Right ventricle myocardium superior (tissue), 1 donor: ENCODE results near the gene WNT11. TPM values are rescaled to one million over a fixed set of nuclear protein-coding genes. Genes with fewer than 3 reads are reported as not detected.

Experiments used
- ATAC-seq: fragments of 200-7000 bp; cut with Tn5 transposase; one replicate; pipeline ENCODE4 v1.9.1; 2020; ENCODE audit warnings: mild to moderate bottlenecking; ENCODE audit not compliant: poor library complexity
- DNase-seq: peaks from one replicate; pipeline ENCODE4 v3.0.0-alpha.2; 2020
- intact Hi-C: fragments of 100-400 bp; cut with DNase I; formaldehyde crosslinking; loops from one replicate; pipeline ENCODE4 v1.11.2; 2022
- long read RNA-seq: library from polyadenylated mRNA; unstranded; transcript quantifications from one replicate; pipeline ENCODE4 v2.0.0, GENCODE V29; 2021
- total RNA-seq: library from RNA; stranded (reverse); fragmentation: NEBNext Ultra II Directional; extraction: Animal tissue kit (Norgen Biotek cat#: 25700); gene quantifications from one replicate; pipeline ENCODE4 v1.2.1, GENCODE V29; 2021
- donor health status: DM: no; HTN: yes; CAD: no; lungs with severe emphysema.

WNT11 gene
- 20.0 TPM for total RNA-seq
- long read RNA-seq, transcript WNT11-201 (5 exons, 1,930 nt) = major isoform, 5 of 74 reads
- long read RNA-seq, partial matches to known transcripts = 2 of 74 reads
- long read RNA-seq, other reads (novel, unspliced or antisense) = 67 of 74 reads

- intact Hi-C loops = loop anchor here (2.0 kb wide), 2 partner anchors 28 to 112 kb away; no protein-coding TSS in a partner anchor
- peak; percentile 28 for ATAC-seq
- DNase-seq = peak; percentile 76
Measured at GRCh38 chr11:76206327-76207081, at the start of gene WNT11. TSS of gene WNT11 (minus strand) at chr11:76206502. CDS start at chr11:76206407, 95 bp downstream.

GRCh38 chr11:76253416-76253815 lies 47.1 kb upstream of the WNT11 start:
- DNase-seq = no peak
- no peak for ATAC-seq
- intact Hi-C loops = no loop called here

DNA sequence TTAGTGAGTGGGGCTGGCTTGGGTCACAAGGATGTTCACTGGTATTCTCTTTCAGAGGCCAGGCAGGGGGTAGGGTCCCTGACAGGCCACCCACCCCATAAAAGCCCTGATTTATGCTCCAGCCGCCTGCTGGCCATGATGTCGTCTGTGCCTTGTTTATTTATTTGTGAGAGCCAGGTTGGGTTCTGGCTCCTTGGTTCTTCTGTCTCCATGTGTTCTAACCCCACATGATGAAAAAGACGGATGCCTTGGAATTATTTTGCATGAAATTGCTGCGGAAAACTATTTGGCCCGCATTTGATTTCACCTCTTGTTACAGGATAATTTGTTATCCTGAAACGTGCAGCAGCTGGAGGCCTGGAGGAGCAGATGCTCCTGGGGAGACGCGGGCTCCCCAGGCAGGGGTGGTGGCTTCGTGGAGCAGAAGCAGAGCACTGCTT lies 46.3 kb upstream of the WNT11 start:
- DNase-seq (no peak), ATAC-seq (no peak)
- intact Hi-C loops = no loop called here

GRCh38 chr11:76251576-76251975 lies 45.3 kb upstream of the WNT11 start:
- DNase-seq = no peak
- intact Hi-C loops = no loop called here
- ATAC-seq = no peak

DNA sequence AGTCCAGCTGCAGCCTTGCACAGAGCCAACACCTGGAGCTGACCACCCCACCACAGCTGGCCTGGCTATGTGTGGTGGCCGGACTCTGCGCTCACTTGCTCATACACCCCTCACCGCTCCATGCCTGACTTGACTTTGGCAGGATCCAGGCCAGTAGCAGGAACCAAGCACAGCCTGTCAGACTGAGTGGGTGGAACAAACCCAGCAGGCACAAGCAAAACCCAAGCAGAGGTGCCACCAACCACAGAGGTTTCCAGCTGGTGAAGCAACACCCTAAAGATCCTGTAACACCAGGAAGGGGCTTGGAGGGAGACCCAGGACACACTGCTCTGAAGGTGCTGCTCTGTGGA lies 44.9 kb upstream of the WNT11 start:
- no peak for DNase-seq
- ATAC-seq = no peak
- intact Hi-C loops = no loop called here

DNA sequence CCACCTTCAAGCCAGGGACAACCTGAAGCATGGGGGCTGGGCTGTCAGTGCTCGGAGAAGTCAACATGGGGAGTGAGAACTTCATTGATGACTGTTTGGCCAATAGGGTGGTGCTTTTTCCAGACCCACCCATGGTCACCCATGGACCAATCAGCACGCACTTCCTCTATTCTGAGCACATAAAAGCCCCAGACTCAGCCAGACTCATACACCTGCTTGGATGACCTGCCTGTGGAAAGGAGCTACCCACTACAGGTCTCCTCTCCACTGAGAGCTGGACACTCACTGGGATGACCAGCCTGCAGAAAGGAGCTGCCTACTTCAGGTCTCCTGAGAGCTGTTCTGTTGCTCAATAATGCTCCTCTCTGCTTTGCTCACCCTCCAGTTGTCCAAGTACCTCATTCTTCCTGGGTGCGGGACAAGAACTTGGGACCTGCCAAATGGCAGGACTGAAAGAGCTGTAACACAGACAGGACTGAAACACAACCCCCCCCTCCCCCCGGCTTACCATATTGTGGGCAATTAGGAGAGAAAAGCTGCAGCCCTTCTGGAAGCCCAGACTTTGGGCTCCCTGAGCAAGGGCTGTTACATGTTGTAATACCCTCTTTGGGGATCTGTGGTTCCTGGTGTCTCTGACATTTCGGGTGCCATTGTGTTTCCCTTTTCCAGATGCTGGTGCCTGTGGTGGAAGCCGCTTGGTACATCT lies 44.4 kb upstream of the WNT11 start:
- intact Hi-C loops = no loop called here
- DNase-seq = no peak
- no peak for ATAC-seq

- ATAC-seq (no peak), DNase-seq (no peak)
- intact Hi-C loops = no loop called here
Measured at GRCh38 chr11:76249195-76249741, 43.0 kb upstream of the WNT11 start.

DNA sequence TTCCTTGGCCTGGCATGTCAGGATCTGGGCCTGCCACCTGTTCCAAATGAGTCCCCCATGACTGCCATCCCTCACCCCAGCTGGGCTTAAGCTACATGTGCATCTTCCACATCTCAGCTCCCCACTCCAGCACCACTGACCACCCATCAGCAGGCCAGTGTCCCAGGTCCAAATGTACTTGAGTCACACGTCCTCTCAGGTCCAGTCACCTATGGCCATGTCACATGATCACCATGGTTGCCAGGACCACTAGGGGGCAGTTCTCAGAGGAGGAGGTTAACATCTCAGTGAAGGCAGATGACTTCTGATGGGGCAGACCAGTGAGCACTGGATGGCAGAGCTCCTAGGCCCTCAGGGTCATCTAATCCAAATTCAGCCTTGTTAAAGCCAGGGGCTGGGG lies 41.9 kb upstream of the WNT11 start:
- DNase-seq = peak; percentile 23
- no peak for ATAC-seq
- intact Hi-C loops = no loop called here

DNA sequence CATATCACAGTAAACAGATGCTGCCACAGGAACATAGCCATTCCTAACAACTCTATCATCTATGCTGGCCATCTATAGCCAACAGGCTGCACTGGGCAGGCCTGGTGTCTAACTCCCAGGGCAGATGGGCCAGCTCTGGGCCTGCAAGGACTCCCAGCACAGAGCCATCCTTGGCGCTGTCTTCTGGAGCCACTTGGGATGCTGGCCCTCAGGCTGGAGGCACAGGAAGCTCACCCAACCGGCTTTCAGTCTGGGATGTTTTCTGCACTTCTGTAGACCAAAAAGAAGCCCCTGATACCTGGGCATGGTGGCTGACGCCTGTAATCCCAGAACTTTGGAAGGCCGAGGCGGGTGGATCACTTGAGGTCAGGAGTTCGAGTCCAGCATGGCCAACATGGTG lies 40.8 kb upstream of the WNT11 start:
- no peak for ATAC-seq
- DNase-seq = peak; percentile 13

DNA sequence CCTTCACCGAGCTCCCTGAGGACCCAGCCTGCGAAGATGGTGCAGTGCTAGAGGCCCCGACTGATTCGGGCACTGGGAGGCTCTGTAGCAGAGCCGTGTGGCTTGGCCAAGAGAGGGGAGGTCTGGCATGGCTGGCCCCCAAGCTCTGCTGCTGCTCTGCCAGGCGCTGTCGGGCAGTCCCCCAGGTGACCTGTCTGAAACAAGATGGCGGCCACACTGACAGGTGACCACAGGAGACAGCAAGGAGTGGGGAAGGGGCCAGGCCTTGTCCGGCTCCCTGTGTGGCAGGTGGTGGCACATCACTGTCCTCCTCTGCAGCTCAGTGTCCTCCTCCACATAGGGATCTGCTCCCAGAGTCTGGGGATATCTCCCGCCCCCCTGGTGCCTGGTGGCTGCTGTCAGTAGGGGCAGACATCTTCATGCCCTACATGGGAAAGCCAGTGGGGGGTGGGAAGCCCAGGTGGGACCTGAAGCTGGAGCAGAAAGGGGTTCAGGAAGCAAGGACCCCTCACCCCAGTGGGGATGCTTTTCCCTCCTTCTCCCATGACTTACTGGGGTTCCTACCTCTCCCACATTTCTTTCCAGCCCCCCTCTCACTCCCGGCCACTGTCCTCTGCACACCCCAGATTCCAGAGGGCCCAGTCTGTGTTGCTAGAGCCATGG lies 40.1 kb upstream of the WNT11 start:
- ATAC-seq (no peak), DNase-seq (peak; percentile 26)
- intact Hi-C loops = no loop called here

More for the DNA sequence above, 40.8 kb upstream of the WNT11 start:
- intact Hi-C loops = no loop called here

DNA sequence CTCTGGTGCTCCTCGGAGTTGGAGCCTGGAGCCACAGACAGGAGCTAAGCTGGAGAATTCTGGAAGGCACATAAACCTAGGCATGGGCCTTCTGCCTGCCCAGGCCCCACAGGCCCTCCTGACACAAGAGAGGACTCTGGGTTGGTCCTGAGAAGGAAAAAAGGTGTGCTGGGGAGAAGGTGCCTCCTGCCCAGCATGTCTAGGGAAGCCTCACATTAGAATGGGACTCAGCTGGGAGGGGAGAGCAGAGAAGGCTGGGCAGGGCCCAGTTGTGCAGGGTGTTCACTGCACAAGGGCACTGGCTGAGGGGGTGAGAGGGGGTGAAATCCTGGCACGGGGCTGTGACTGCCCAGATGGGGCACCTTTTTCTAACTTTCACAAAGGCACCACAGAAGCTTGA lies 39.4 kb upstream of the WNT11 start:
- intact Hi-C loops = no loop called here
- ATAC-seq = no peak

DNA sequence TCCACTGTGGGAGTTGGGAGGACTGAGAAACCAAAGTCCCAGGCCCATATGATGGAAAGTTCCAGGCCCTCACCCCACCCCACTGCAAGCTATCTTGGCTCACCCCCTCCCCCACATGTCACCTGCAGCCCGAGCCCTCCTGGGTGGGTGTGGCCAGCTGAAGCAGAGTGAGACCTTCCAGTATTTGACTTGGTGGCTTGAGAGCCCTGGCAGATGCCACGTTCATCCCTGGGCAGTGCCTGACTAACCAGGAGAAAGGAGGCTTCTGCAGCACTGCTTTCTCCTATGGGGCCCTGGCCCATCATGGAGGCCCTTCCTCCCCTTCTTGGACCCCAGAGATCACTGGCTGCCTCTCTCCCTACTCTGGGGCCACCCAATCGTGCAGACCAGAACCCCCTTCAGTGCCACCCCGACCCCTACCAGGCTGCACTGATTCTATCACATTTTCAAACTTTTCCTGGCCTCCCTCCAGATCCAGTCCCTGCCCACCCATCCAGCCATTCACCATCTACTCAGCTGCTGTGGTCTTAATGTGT lies 38.1 kb upstream of the WNT11 start:
- ATAC-seq (no peak), DNase-seq (no peak)
- intact Hi-C loops = no loop called here

More for the DNA sequence above, 39.4 kb upstream of the WNT11 start:
- no peak for DNase-seq

DNA sequence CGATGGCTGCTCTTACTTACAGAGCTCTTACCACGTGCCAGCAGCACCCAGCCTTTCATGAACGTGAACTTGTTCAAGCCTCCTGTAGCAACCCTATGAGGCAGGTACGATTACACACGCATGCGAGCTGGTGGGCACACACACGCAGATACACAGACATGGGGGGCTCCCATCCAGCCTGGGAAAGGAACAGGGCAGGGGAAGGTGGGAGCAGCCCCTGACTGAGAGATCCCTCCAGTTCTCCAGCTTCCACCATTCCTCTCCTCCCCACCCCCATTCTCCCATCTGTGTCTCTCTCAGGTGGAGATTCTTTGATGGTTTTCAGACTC lies 37.6 kb upstream of the WNT11 start:
- DNase-seq = peak; percentile 16
- no peak for ATAC-seq
- intact Hi-C loops = no loop called here

GRCh38 chr11:76243193-76243956 lies 37.1 kb upstream of the WNT11 start:
- ATAC-seq (no peak), DNase-seq (peak; percentile 29)
- intact Hi-C loops = no loop called here

- DNase-seq = peak; percentile 14
- intact Hi-C loops = no loop called here
- ATAC-seq = no peak
Measured at GRCh38 chr11:76242004-76242779, 35.9 kb upstream of the WNT11 start.

DNA sequence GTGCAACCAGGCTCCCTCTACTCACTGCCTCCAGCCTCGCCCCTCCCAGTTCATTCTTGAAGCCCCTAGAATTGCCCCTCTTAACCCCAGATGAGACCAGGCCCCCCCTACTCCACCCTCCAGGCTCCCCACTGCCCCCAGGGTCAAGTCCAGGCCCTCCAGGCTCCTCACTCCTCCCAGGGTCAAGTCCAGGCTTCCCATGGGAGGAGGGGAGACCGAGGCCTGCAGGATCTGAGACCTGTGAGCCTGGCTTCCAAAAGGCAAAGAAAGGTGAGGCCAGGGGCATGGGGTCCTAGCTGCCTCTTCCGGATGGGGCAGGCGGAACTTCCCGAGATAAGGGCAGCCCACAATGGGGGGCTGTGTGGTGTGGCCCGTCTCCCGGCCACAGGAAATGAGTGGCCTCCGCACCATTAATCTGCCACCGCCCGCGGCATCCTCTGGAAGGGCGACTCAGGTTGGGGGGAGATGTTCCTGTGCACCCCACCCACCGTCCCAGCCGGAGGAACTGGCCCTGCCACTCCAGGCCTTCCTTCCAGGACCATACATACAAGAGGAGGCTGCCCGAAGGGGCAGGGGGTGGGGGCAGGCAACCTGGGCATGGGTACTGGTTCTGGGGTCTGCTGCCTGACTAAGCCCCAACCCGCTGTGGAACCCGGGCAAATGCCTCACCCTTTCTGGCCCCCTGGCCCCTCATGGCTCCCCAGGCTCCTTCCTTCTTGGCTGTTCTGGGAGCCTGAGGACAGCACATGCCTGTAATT lies 35.1 kb upstream of the WNT11 start:
- ATAC-seq (no peak), DNase-seq (peak; percentile 26)
- intact Hi-C loops = no loop called here

DNA sequence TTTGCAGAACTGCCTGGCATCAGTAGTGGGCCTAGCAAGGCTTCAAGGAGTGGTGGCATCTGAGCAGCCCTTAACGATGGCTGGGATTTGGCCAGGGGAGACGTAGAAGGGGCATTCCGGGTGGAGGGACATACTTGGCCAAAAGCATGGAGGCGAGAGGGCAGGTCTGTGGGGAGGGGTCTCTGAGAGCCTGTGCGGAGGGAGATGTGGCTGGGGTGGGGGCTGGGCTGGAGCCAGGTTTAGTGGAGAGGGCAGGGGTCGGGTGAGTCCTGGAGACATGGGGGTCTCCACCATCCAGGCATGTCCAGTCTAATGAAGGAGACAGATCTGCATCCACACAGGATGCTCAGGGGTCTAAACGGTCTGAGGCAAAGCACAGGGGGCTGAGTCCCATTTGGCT lies 34.4 kb upstream of the WNT11 start:
- DNase-seq (peak; percentile 32), ATAC-seq (no peak)
- intact Hi-C loops = no loop called here
